Endothelial cell of umbilical vein (primary cell): ENCODE data around the gene IL17REL.

Source experiments
- CTCF ChIP-seq, 2 donors: IDR thresholded peaks; 1 replicate in 1 of 2; 2 replicates in 1 of 2; pipeline ENCODE4 v1.5.1; 2011; ENCODE audit warnings: low read length in 2 of 2, mild to moderate bottlenecking in 2 of 2, moderate library complexity in 2 of 2, control low read depth in 1 of 2, inconsistent platforms in 1 of 2, low read depth in 1 of 2; ENCODE audit not compliant: insufficient read depth in 1 of 2; ENCODE audit errors: extremely low read depth in 1 of 2
- EZH2 ChIP-seq: IDR thresholded peaks from 2 replicates; pipeline ENCODE4 v1.6.1; 2012; ENCODE audit warnings: borderline replicate concordance, low read depth, mild to moderate bottlenecking, moderate library complexity, low read length, inconsistent platforms; ENCODE audit not compliant: severe bottlenecking
- FOS ChIP-seq: IDR thresholded peaks from 2 replicates; pipeline ENCODE4 v1.6.1; 2011; ENCODE audit warnings: mild to moderate bottlenecking, low read length, moderate library complexity, borderline replicate concordance; ENCODE audit not compliant: insufficient read depth
- GATA2 ChIP-seq: IDR thresholded peaks from 2 replicates; pipeline ENCODE4 v1.7.0; 2011; ENCODE audit warnings: low read depth, mild to moderate bottlenecking, moderate library complexity, mixed read lengths, low read length; ENCODE audit not compliant: insufficient read length, insufficient read depth
- JUN ChIP-seq: IDR thresholded peaks from 2 replicates; pipeline ENCODE4 v1.6.1; 2011; ENCODE audit warnings: borderline replicate concordance, low read depth; ENCODE audit not compliant: insufficient read length, insufficient read depth
- MAX ChIP-seq: IDR thresholded peaks from 2 replicates; pipeline ENCODE4 v1.6.1; 2011; ENCODE audit not compliant: insufficient read depth, insufficient read length
- MYC ChIP-seq: IDR thresholded peaks from one replicate; pipeline ENCODE4 v1.6.1; 2011; ENCODE audit warnings: mild to moderate bottlenecking, low read depth, low read length
- POLR2A ChIP-seq: IDR thresholded peaks from 2 replicates; pipeline ENCODE4 v1.6.1; 2012; ENCODE audit warnings: low read depth, mild to moderate bottlenecking, control low read depth, low read length
- POLR2AphosphoS5 ChIP-seq: IDR thresholded peaks from 2 replicates; pipeline ENCODE4 v1.6.1; 2012; ENCODE audit warnings: low read depth, mild to moderate bottlenecking, control low read depth, low read length, moderate library complexity; ENCODE audit not compliant: insufficient read depth

GRCh38 chr22:49996518-49997250 is 15.9 kb downstream of the IL17REL start:
- TF ChIP-seq EZH2, result no peak
- no peak for TF ChIP-seq CTCF (IDR thresholded peaks at IDR 0.05; ENCODE audit: extremely low read depth in 1 of 2, insufficient read depth in 1 of 2, low read depth in 1 of 2, low read length in 2 of 2)
- TF ChIP-seq POLR2A, result no peak
- no peak for TF ChIP-seq MAX
- no peak for TF ChIP-seq POLR2AphosphoS5
- no peak for TF ChIP-seq GATA2
- no peak for TF ChIP-seq FOS
- TF ChIP-seq JUN, result no peak
- TF ChIP-seq MYC, result no peak
